Islet precursor cell (in vitro differentiated cells): Measurements from ENCODE around the gene VPS8.

ENCODE experiments used
- DNase-seq: peaks from one replicate; pipeline ENCODE4 v3.0.0-alpha.2; 2018

VPS8 gene

GRCh38 chr3:184785890-184786279 lies 26.1 kb upstream of the VPS8 start:
- no peak for DNase-seq

- no peak for DNase-seq
Measured at GRCh38 chr3:184786280-184786941, 25.6 kb upstream of the VPS8 start.

- peak; percentile 28 for DNase-seq
Measured at GRCh38 chr3:184788751-184789150, 23.2 kb upstream of the VPS8 start.

- peak; percentile 60 for DNase-seq
Measured at GRCh38 chr3:184789314-184789998, 22.5 kb upstream of the VPS8 start.

GRCh38 chr3:184791171-184791570 lies 20.8 kb upstream of the VPS8 start:
- no peak for DNase-seq

GRCh38 chr3:184795522-184796190 lies 16.3 kb upstream of the VPS8 start:
- peak; percentile 85 for DNase-seq

GRCh38 chr3:184796551-184796950 lies 15.4 kb upstream of the VPS8 start:
- peak; percentile 83 for DNase-seq

- DNase-seq: no peak
Measured at GRCh38 chr3:184796954-184797353, 15.0 kb upstream of the VPS8 start.

GRCh38 chr3:184798120-184798519 lies 13.8 kb upstream of the VPS8 start:
- no peak for DNase-seq

GRCh38 chr3:184800349-184800930 lies 11.5 kb upstream of the VPS8 start:
- DNase-seq: no peak

- DNase-seq: no peak
Measured at GRCh38 chr3:184801241-184801785, 10.7 kb upstream of the VPS8 start.

GRCh38 chr3:184802150-184802549 lies 9.8 kb upstream of the VPS8 start:
- DNase-seq: no peak

- no peak for DNase-seq
Measured at GRCh38 chr3:184804801-184805200, 7.2 kb upstream of the VPS8 start.

GRCh38 chr3:184805351-184806038 lies 6.5 kb upstream of the VPS8 start:
- no peak for DNase-seq

- DNase-seq: no peak
Measured at GRCh38 chr3:184806567-184807271, 5.2 kb upstream of the VPS8 start.

- no peak for DNase-seq
Measured at GRCh38 chr3:184807549-184807948, 4.4 kb upstream of the VPS8 start.

- peak; percentile 82 for DNase-seq
Measured at GRCh38 chr3:184808021-184808420, 3.9 kb upstream of the VPS8 start.

- no peak for DNase-seq
Measured at GRCh38 chr3:184810146-184810545, 1.8 kb upstream of the VPS8 start.

GRCh38 chr3:184811034-184811433 lies 932 bp upstream of the VPS8 start:
- DNase-seq: no peak

GRCh38 chr3:184811663-184811998 lies 335 bp upstream of the VPS8 start:
- DNase-seq: no peak

- DNase-seq: peak; percentile 66
Measured at GRCh38 chr3:184812662-184813042, 686 bp downstream of the VPS8 start.

GRCh38 chr3:184813357-184813756 lies 1.4 kb downstream of the VPS8 start:
- no peak for DNase-seq
